HG03354 (cell line): ENCODE results near the gene TNNC2.

Experiments used
- ATAC-seq: cut with Tn5 transposase; IDR thresholded peaks from one replicate; pipeline ENCODE4 v1.9.1; 2021; ENCODE audit warnings: mild to moderate bottlenecking; ENCODE audit not compliant: unreplicated experiment, poor library complexity, severe bottlenecking

Gene TNNC2

DNA sequence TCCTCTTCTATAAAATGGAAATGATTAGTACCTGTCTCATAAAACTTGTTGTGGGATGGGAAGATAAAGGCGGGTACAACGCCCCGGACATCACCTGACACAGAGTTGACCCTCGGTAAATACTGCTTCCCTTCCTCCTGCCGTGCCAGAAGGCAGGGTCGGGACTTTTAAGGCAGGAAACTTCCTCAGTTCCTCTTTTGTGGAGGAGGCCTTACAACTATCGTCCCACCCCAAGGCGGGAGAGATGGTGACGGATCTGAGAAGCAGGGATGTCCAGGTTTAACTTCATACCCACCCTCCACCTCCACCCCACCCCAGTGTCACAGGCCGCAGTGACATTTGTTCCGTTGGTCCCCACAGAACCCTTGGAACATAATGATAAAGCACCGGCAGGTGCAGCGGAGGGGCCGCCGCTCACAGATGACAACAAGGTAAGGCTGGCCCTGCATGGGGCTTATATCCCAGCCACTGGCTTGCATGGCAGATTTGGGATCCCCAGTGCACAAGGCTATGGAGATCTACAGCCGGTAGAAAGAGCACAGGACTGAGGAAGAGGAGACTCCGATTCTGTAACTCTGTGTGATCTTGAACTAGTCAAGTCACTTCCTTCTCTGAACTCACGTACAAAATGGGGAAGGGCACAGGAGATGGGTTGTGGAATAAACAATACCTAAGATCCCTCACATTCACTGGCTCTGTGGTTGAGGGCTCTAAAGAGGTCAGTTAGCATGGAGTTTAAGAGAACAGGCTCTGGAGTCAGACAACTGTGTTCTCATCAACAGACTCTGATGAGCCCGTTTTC lies 34.6 kb downstream of the TNNC2 start:
- ATAC-seq, result peak; percentile 13

DNA sequence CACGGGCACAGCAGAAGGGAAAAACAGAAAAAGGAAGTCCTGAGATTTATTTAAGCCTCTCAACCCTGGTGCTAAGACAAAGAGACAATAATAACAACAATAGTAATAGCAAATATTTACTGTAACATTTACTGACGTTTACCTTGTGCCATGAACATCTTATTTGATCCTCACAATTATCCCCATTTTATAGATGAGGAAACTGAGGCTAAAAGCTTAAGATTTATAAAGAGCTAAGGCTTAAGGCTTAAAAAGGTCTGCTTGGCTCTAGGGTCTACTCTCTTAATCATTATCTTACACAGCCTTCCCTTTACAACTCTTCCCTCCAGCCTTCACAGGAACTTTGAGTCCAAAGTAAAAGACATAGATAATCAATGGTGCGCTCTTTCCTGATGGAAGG lies 38.8 kb downstream of the TNNC2 start:
- no peak for ATAC-seq

DNA sequence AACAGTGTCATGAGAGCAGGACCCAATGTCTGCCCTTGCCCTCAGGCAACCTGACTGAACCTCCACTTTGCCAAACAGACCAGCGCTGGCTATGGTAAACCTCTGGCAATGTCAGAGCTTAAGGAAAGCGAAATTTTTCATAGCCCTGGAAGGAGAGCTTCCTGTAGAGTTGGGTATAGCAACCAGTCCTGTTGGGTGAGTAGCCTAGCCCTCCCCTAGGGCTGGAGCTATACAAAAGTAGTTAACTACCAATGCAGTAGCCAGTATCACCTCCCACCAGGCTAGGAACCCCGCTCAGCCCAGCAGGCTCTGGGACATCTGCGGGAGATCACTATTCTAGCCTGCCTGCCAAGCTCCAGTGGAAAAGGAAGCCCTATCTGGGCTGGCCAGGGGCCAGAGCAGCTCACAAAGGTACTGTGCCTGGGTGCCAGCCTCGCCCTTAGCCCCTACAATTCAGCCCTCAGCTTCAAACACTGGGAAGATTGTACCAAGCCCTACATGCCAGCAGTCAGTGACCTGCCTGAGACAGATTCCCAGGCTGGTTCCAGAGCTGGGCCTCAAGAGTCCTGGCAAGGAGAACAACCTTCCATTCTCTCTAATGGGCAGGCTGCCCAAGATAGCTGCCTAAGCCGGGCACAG lies 43.3 kb downstream of the TNNC2 start:
- no peak for ATAC-seq

DNA sequence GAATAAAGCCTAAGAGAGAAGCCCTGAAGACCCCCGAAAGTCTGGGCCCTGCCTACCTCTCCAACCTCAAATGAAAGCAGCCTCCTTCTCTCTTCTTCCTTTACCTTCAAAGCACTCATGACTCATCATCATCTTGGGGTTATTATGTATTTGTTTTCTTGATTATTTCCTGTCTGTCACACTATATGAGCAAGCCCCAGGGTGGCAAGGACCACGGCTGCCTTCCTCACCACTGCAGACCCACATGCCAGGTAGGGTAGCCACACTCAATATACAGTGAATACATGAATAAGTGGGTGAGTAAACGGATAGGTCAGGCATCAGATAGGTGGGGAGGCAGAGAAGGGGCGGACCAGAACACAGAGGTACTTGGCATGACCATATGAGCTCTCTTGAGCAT lies 44.2 kb downstream of the TNNC2 start:
- ATAC-seq, result no peak

DNA sequence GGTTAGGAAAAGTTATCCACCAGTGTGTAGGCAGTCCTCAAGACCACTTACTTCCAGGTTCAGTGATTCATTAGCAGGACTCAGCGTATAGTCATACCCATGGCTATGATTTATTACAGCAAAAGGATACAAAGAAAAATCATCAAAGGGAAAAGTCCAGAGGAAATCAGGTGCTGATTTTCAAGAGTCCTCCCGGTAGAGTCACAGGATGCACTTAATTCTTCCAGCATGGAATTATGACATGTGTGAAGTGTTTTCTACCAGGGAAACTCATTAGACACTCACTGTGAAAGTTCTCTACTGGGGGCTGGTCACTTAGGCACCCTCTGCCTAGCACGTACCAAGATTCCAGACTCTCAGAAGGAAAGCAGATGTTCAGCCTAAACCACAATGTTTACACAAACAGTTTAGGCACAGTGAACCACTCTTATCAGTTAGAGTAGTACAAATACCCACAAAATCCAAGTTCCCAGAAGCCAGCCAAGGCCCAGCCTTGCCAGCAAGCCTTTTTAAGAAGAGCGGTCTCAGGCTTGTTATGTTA lies 45.7 kb downstream of the TNNC2 start:
- no peak for ATAC-seq

DNA sequence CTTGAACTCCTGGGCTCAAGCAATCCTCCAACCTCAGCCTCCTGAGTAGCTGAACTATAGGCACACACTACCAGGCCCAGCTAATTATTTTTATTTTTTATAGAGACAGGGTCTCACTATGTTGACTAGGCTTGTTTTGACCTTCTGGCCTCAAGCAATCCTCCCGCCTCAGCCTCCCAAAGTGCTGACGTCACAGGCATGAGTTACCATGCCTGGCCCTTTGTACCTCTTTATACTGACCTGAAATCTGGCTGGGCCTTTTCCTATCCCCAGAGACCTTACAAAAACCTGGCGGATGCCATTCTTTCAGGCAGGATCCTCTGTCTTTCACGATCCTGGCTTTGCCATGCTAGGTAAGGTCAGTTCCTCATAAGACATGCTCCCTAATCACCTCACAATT lies 47.0 kb downstream of the TNNC2 start:
- ATAC-seq, result no peak

DNA sequence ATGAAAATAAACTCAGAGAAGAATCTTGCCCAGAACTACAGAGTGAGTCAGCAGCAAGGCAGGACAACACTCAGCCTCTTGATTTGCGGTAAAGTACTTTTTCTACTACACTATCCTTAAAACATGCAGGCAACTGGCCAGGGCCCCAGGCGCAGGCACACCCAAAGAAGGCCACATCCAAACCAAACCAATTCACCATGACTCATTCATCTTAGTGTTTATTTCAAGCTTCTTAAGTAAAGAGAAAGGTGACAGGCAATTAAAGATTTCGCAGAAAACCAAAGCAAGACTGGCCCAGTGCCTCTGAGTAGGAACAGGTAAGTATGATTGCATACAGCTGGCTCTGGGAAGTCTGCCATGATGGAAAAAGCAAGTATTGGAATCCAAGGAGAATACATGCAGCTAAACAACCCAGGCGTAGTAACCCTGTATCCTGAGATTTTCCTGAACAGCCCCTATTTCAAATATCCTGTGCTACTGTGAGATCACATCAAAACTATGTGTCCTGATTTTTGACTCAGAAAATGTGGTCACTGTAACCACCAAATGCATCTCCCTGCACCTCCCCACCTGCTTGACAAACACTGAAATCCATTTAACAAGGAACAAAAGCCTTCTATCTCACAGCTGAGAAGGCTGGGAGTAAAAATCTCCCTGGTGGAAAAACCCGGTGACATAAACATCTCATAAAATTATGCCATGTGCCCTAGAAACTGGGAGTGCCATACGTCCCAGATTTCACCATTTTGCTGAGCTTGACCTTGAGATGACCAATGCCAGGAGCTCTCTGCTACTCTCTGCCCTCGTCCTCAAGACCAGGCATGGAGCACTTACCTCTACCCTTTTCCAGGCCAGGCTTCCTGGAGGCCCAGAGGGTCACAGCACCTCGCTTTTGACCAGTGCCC lies 47.8 kb downstream of the TNNC2 start:
- ATAC-seq, result no peak

DNA sequence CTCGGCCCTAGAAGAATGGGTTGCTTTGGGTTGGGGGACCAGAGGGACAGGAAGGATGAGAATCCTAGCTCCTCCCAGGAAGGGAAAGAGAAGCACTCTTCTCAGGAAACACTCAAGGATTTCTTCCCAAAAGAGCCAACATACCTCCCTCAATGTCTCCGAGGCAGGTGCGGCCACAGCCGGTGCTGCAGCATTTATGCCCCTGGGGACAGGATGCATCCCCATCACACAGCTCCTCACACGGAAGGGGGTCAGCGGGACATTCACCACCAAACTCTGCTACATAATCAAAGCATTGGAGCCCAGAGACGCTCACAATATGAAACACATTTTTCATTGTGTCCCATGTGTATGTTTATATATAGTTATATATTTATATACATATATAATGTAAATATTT lies 50.2 kb downstream of the TNNC2 start:
- ATAC-seq, result no peak

DNA sequence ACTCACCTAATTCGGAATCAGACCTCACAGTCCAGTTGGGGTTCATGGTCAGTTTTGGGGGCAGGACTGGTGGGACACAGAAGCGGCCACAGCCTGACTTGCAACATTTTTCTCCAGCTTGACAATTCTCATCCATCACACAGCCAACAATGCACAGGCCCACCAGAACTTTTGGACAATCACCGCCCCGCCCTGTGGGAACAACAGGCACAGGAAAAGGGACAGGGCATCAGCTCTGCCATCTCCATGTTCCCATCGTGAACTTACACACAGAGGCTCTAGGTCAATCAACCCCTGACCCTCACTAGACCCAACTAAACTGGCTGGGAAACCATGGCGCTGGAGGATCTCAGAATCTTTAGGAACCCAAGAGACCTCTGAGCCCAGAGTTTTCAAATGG lies 51.7 kb downstream of the TNNC2 start:
- no peak for ATAC-seq

DNA sequence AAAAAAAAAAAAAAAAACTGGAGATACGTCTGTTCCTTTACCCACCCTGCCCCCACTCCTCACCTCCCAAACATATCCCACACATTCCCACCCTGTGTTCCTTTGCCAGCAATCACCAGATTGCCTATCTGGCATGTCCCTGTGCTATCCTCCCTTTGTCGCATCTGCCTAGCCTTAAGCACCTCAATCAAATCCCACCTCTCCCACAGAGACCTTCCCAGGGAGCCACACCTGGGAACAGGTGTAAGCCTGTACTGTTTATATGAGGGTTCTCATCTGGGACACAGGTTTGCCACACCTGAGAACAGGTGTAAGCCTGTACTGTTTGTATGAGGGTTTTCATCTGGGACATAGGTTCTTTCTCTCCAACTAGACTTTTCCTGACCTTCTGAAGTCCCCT lies 52.2 kb downstream of the TNNC2 start:
- no peak for ATAC-seq
